Activated CD8-positive, alpha-beta memory T cell treated with anti-CD3 and anti-CD28 coated beads, Interleukin-2, amount 50 U/mL, for 48 hours (primary cell): ENCODE results near the gene PPIH.
"Not testable (repeated sequence)": the region's sequence is repeated elsewhere in the genome, so short reads cannot be mapped to it uniquely, and the experiment has no call there.

Experiments used
- DNase-seq: peaks from one replicate; pipeline ENCODE4 v3.0.0-alpha.2; 2020

Gene PPIH

GRCh38 chr1:42682739-42683531, 24.7 kb downstream of the PPIH start:
- peak; percentile 83 for DNase-seq

DNA sequence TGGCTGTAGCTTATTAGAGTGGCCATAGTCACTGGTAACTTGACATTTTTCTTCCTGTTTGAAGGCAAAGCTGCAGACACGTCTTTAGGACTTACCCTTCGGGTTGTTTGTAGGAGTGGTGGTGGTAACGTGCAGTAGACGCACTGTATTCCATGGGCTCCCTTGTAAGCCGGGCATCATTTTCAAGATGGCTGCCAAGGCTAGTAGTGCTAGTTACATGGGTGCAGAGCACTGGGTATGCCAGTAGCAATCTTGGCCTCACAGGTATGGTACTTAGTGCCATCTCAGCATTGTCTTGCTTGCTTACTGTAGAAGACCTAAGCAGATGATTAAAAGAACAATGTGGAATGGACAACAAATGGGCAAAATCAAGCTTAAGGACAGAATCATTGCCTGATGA, 25.9 kb downstream of the PPIH start:
- DNase-seq: no peak

DNA sequence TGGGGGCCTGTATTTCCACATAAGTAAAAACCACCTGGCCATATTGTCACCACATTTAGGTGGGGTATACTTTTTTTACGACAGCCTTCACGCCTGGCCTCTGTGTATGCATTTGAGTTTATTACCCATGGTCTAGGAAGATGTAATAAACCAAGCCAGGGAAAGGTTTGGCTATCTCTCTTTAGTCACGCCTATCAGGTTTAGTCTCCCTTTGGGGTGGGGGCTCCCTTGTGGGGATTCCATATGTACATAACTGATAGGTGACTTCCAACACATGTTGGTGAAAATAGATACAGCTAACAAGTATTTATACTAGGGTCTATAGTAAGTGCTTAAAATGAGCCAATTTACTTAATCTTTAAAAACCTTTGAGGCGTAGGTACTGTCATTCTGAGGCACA, 28.2 kb downstream of the PPIH start:
- no peak for DNase-seq

DNA sequence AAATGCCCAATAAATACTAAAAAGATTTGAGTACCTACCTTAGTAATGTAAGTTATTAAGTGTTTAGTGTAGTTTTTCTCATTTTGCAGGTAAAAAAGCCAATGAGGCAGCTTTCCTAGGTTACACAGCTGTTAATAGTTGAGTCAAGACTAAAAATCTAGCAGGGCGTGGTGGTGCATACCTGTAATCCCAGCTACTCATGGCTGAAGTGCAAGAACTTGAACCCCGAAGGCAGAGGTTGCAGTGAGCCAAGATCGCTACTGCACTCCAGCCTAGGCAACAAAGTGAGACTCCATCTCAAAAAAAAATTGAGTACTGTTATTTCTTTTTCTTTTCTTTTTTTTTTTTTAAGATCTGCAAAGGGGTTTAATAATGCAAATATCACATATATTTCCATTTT, 31.7 kb downstream of the PPIH start:
- DNase-seq: no peak

GRCh38 chr1:42690477-42691156, 32.4 kb downstream of the PPIH start:
- DNase-seq: no peak

DNA sequence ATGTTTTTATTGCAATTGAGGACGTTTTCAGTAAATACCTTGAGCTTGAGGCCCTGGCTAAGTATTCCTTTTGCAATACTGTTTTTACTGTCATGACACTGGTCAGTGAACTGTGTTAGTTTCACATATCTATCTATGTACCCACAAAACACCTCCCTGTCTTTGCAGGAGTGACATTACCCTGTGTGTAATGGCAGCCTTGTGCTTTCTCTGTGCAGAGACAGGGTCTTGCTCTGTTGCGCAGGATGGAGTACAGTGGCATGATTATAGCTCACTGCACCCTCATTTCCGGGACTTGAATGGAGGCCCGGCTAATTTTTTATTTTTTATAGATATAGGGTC, 32.9 kb downstream of the PPIH start:
- no peak for DNase-seq

- no peak for DNase-seq
Measured at GRCh38 chr1:42692461-42692860, 34.2 kb downstream of the PPIH start.

- no peak for DNase-seq
Measured at GRCh38 chr1:42692911-42693310, 34.7 kb downstream of the PPIH start.

DNA sequence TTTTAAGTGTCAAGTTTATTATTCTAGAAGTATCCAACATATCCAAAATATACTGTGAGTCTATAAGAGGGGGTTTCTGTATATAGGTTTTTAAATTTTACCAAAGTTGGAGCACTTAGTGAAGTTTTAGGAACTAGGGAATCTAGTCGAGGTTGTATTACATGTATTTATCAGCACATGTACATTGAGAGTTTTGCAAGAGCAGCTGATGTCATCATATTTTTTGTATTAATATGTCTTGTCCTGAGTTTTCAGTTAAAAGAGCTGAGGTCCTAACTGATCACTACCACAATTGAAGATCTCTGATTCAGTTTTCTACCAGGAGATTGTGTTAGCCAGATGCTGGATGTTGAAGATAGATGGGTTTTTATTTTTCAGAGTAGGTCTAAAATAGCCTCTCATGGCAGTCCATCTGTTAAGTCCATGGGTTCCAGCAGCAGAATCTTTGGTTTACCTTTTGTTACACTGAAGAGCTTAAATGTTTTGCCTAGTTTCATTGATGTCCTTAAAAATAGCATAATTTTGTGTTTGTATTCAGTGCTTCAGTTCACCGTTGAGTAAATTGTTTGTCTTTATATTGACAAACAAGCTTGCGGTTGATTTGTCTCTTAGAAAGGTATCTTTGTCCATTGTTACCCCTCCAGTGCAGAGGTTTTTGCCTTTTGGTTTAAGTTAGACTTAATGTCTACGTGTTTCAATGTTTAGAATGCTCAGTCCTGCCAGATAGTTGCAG, 40.0 kb downstream of the PPIH start:
- DNase-seq: no peak

GRCh38 chr1:42700006-42700405, 41.8 kb downstream of the PPIH start:
- DNase-seq: no peak

GRCh38 chr1:42703888-42704464, 45.8 kb downstream of the PPIH start:
- no peak for DNase-seq

- not testable (repeated sequence) for DNase-seq
Measured at GRCh38 chr1:42712808-42713207, 54.6 kb downstream of the PPIH start.

DNA sequence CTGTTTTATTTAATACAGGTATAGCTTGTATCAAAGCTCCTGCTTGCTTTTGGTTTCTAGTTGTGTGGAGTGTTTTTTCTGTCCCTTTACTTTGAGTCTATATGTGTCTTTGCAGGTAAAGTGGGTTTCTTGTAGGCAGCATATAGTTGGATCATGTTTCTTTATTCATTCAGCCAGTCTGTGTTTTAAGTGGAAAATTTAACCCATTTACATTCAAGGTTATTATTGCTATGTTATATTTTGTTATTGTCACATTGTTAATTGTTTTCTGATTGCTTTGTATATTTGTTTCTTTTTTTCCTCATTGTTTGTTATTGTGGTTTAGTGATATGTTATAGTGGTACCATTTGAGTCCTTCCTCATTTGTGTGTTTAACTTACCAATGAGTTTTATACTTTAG, 55.1 kb downstream of the PPIH start:
- no peak for DNase-seq

GRCh38 chr1:42714441-42714840, 56.2 kb downstream of the PPIH start:
- not testable (repeated sequence) for DNase-seq

- peak; percentile 22 for DNase-seq
Measured at GRCh38 chr1:42720868-42721267, 62.6 kb downstream of the PPIH start.

GRCh38 chr1:42721926-42722325, 63.7 kb downstream of the PPIH start:
- DNase-seq: no peak

DNA sequence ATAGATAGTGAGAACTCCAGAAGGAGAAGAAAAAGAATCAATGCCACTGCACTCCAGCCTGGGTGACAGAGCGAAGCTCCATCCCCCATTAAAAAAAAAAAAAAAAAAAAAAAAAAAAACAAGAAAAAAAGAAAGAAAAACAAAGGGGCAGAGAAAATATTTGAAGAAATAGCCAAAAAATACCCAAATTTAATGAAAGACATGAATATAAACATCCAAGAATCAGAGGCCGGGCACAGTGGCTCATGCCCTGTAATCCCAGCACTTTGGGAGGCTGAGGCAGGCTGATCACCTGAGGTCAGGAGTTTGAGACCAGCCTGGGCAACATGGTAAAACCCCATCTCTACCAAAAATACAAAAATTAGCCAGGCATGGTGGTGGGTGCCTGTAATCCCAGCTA, 64.2 kb downstream of the PPIH start:
- DNase-seq: not testable (repeated sequence)

GRCh38 chr1:42723511-42723910, 65.3 kb downstream of the PPIH start:
- peak; percentile 10 for DNase-seq

DNA sequence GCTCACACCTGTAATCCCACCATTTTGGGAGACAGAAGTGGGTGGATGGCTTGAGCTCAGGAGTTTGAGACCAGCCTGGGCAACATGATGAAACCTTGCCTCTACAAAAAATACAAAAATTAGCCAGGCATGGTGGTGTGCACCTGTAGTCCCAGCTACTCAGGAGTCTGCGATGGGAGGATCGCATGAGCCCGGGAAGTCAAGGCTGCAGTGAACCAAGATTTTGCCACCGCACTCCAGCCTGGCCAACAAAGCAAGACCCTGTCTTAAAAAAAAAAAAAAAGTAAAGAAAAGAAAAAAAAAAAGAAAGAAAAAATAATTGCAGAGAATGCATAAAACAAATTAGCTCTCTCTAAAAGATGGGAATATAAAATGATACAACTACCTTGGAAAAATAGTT, 67.6 kb downstream of the PPIH start:
- not testable (repeated sequence) for DNase-seq
